ENCODE results near the gene PRDM16.

DNA sequence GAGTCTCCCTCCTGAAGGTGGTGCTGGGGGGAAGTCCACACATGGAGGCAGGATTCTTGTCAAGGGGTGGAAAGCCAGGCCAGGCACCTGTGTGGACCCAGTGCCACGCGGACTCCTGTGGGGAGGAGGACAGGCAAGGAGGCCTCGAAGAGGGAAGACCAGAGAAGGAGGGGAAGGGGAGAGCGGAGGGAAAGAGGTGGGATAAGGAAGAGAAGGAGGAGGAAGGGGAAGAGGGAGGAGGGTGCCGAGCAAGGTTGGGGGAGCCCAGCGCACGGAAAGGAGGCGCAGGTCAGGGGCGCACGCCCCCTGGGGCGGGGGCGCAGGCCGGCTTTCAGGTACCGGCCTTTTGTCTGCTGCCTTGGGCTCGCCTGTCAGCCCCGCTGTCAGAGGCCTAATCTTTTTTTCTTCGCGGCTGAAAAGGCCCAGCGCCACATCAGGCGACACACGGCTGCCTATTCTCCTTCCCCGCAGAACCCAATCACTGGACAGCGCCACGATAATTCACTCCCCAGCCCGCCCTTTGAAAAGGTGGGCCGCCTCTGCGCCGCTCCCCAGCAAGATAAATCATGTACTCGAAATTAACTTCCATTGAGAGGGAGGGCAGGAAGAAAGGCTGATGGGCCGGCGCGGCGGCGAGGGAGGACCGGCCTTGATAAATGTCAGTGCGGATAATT, 42.5 kb downstream of the PRDM16 start:
- TF ChIP-seq POLR2A (IDR thresholded peaks at IDR 0.05) (no peak), POLR2AphosphoS5 (IDR thresholded peaks at IDR 0.05) (no peak)
